ENCODE measurements around the gene TLN1.

DNA sequence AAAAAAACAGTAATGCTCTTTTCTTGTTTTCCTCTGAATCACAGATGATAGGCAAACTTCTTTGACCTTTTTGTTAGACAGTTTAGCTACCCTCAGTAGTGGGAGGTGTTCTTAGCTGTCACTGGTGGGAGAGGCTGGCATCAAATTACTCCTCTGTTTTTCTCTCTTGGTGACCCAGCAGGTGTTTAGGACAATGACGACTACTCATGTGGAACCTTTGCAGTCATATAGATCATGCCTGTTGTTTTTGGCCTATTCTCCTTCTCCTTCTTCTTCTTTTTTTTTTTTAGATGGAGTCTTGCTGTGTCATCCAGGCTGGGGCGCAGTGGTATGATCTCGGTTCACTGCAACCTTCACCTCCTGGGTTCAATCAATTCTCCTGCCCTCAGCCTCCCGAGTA lies 44.0 kb upstream of the TLN1 start:
- TF ChIP-seq EZH2 (IDR thresholded peaks at IDR 0.05; ENCODE audit: insufficient read depth, poor library complexity, severe bottlenecking), result no peak
- no peak for TF ChIP-seq EZH2phosphoT487 (IDR thresholded peaks at IDR 0.05; ENCODE audit: insufficient read depth, low read depth)
